ENCODE results near the gene SIPA1L2. TPM values are rescaled to one million over a fixed set of nuclear protein-coding genes. Genes with fewer than 3 reads are reported as not detected.

SIPA1L2 gene, protein sequence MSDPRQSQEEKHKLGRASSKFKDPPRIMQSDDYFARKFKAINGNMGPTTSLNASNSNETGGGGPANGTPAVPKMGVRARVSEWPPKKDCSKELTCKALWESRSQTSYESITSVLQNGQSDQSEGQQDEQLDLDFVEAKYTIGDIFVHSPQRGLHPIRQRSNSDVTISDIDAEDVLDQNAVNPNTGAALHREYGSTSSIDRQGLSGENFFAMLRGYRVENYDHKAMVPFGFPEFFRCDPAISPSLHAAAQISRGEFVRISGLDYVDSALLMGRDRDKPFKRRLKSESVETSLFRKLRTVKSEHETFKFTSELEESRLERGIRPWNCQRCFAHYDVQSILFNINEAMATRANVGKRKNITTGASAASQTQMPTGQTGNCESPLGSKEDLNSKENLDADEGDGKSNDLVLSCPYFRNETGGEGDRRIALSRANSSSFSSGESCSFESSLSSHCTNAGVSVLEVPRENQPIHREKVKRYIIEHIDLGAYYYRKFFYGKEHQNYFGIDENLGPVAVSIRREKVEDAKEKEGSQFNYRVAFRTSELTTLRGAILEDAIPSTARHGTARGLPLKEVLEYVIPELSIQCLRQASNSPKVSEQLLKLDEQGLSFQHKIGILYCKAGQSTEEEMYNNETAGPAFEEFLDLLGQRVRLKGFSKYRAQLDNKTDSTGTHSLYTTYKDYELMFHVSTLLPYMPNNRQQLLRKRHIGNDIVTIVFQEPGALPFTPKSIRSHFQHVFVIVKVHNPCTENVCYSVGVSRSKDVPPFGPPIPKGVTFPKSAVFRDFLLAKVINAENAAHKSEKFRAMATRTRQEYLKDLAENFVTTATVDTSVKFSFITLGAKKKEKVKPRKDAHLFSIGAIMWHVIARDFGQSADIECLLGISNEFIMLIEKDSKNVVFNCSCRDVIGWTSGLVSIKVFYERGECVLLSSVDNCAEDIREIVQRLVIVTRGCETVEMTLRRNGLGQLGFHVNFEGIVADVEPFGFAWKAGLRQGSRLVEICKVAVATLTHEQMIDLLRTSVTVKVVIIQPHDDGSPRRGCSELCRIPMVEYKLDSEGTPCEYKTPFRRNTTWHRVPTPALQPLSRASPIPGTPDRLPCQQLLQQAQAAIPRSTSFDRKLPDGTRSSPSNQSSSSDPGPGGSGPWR (N-terminal part only)
- total RNA-seq, result 31.7 and 32.3 TPM in 2 replicates

DNA sequence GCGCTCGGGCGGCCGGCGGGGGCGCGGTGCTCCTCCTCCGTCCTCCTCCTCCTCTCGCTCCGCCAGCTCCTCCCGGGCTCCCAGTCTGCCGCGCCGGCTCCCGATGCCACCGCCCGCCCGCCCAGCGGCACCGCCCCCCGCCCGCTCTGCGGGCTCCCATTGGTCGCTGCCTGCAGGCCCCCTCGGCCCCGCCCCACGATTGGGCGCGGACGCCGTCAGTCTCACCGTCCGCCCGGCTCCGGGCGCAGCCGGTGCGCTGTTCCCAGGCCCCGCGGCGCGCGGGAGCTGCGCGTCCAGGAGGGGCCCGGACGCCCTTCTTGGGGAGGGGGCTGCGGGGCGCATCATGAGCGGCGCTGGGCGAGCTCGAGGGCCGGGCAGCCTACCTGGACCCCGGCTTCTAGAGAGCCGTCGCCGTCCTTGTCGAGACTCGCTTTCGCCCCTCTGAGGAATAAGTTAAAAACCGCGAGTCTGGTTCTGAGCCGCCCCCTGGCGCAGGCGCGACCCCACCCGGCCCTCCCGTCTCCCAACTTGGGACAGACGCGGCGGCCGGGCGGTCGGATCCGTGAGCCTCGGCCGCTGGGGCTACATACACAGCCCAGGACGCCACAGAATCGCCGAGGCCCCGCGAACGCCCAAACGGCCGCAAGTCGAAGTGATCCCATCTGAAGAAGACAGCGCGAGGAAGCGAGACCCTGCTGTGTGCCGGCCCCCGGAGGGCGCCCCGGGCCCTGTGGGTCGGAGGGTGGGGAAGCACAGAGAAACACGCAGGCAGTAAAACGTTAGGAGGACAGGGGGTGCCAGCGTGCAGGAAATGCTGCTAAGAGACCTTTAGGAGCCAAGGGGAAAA lies at the start of gene SIPA1L2:
Gene SIPA1L2 (minus strand): TSS at position 87 of the 847 bp plus-strand sequence. CDS start 114,794 bp downstream, outside the sequence.

Other genes starting within 250 kb of the SIPA1L2 start
- gene MAP10, start 175.3 kb upstream of the SIPA1L2 start, total RNA-seq, result 3.4 and 3.6 TPM in 2 replicates

All from hair follicle dermal papilla cell (primary cell).